ENCODE data around the gene EIF4EBP2. TPM values are rescaled to one million over a fixed set of nuclear protein-coding genes. Genes with fewer than 3 reads are reported as not detected.

The EIF4EBP2 gene
- polyA plus RNA-seq, 2 of the 4 experiments (the other 2 are of a cell fraction) = 13.0 to 15.4 TPM

DNA sequence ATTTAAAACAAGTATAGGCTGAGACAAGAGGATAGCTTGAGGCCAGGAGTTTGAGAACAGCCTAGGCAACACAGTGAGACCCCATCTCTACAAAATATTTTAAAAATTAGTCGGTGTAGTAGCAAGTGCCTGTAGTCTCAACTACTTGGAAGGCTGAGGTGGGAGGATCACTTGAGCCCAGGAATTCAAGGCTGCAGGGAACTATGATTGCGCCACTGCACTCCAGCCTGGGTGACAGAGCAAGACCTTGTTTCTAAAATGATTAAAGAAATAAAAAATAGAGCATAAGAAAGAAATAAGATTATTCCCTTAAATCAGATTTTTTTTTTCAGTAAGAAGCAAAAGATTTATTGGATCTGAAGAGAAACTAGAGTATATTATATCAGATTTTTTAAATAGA lies 33.2 kb upstream of the EIF4EBP2 start:
- no peak for ATAC-seq
- ChIA-PET CTCF (interaction anchor here (0.6 to 24.7 kb wide), 3 partner anchors 9 to 147 kb away, joined by 3 to 554 read pairs (median 3); partner anchors contain the start of gene PPA1), POLR2A (no interaction called here)
- 86% methylated on average over 2 of the region's 2 CpGs for WGBS (ENCODE audit: missing lambda C conversion rate)
- no peak for FAIRE-seq
- no peak for DNase-seq (ENCODE audit: low read depth in 1 of 2, low spot score in 1 of 2)
- Histone ChIP-seq H3K4me3 (no peak overlapping the region), H3K27ac (no peak overlapping the region), H3K9me3 (no peaks in the 10 kb centered on the region), H3K4me2 (no peak overlapping the region), H3K4me1 (peaks cover 10% of the 10 kb centered on the region; the same call in 2 of the 3 replicates)
- TF ChIP-seq, protein P1, sequence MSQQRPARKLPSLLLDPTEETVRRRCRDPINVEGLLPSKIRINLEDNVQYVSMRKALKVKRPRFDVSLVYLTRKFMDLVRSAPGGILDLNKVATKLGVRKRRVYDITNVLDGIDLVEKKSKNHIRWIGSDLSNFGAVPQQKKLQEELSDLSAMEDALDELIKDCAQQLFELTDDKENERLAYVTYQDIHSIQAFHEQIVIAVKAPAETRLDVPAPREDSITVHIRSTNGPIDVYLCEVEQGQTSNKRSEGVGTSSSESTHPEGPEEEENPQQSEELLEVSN (IDR thresholded peaks at IDR 0.05; ENCODE audit: borderline replicate concordance, low read depth) = no peak
- TF ChIP-seq RNF2 (IDR thresholded peaks at IDR 0.05; ENCODE audit: borderline replicate concordance, low read depth) (no peak), POLR2AphosphoS2 (conservative IDR thresholded peaks at IDR 0.05; ENCODE audit: low read length) (no peak), CBX2 (IDR thresholded peaks at IDR 0.05; ENCODE audit: borderline replicate concordance, low read depth) (no peak), HOXB5 (CRISPR knock-in tag; IDR thresholded peaks at IDR 0.05) (no peak), JUN (IDR thresholded peaks at IDR 0.05) (no peak), SREBF2 (IDR thresholded peaks at IDR 0.05) (no peak), HDAC2 (IDR thresholded peaks at IDR 0.05) (no peak), FOSL2 (IDR thresholded peaks at IDR 0.05) (no peak), FOSL2 (CRISPR knock-in tag; IDR thresholded peaks at IDR 0.05) (no peak), FOXS1 (CRISPR knock-in tag; IDR thresholded peaks at IDR 0.05) (no peak), HEYL (CRISPR knock-in tag; IDR thresholded peaks at IDR 0.05) (no peak), EHF (CRISPR knock-in tag; IDR thresholded peaks at IDR 0.05) (no peak)
- TF ChIP-seq, protein P2, sequence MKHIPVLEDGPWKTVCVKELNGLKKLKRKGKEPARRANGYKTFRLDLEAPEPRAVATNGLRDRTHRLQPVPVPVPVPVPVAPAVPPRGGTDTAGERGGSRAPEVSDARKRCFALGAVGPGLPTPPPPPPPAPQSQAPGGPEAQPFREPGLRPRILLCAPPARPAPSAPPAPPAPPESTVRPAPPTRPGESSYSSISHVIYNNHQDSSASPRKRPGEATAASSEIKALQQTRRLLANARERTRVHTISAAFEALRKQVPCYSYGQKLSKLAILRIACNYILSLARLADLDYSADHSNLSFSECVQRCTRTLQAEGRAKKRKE (CRISPR knock-in tag; IDR thresholded peaks at IDR 0.05; ENCODE audit: low read depth) = no peak
- TF ChIP-seq, protein P3, sequence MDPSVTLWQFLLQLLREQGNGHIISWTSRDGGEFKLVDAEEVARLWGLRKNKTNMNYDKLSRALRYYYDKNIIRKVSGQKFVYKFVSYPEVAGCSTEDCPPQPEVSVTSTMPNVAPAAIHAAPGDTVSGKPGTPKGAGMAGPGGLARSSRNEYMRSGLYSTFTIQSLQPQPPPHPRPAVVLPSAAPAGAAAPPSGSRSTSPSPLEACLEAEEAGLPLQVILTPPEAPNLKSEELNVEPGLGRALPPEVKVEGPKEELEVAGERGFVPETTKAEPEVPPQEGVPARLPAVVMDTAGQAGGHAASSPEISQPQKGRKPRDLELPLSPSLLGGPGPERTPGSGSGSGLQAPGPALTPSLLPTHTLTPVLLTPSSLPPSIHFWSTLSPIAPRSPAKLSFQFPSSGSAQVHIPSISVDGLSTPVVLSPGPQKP (IDR thresholded peaks at IDR 0.05; ENCODE audit: low read depth, low read length) = no peak
- TF ChIP-seq, protein P4, sequence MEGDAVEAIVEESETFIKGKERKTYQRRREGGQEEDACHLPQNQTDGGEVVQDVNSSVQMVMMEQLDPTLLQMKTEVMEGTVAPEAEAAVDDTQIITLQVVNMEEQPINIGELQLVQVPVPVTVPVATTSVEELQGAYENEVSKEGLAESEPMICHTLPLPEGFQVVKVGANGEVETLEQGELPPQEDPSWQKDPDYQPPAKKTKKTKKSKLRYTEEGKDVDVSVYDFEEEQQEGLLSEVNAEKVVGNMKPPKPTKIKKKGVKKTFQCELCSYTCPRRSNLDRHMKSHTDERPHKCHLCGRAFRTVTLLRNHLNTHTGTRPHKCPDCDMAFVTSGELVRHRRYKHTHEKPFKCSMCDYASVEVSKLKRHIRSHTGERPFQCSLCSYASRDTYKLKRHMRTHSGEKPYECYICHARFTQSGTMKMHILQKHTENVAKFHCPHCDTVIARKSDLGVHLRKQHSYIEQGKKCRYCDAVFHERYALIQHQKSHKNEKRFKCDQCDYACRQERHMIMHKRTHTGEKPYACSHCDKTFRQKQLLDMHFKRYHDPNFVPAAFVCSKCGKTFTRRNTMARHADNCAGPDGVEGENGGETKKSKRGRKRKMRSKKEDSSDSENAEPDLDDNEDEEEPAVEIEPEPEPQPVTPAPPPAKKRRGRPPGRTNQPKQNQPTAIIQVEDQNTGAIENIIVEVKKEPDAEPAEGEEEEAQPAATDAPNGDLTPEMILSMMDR (IDR thresholded peaks at IDR 0.05) = no peak
- TF ChIP-seq, protein P5, sequence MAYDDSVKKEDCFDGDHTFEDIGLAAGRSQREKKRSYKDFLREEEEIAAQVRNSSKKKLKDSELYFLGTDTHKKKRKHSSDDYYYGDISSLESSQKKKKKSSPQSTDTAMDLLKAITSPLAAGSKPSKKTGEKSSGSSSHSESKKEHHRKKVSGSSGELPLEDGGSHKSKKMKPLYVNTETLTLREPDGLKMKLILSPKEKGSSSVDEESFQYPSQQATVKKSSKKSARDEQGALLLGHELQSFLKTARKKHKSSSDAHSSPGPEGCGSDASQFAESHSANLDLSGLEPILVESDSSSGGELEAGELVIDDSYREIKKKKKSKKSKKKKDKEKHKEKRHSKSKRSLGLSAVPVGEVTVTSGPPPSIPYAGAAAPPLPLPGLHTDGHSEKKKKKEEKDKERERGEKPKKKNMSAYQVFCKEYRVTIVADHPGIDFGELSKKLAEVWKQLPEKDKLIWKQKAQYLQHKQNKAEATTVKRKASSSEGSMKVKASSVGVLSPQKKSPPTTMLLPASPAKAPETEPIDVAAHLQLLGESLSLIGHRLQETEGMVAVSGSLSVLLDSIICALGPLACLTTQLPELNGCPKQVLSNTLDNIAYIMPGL (CRISPR knock-in tag; IDR thresholded peaks at IDR 0.05; ENCODE audit: borderline replicate concordance) = no peak

DNA sequence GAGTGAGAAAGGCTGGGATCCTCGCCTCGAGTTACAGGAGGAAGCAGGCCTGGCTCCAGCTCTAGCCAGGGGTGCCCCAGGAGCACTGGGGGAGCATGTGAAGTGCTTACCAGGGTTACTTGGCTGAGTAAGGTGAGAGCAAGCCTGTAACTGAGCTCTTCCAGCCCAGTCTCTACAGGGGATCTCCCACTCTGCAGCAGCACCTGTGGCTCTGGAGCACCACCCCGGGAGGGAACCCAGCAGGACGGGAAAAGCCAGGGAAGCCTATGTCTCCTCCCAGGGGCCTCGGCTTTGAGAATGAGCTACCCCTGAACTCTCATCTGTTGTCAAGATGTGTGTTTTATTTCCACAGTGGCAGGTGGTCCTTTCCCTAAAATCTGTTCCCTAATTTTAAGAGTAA lies 32.1 kb upstream of the EIF4EBP2 start:
- H3K4me1 ChIP-seq = peaks cover 16% of the 10 kb centered on the region
- no peak overlapping the region; a peak in 1 of 6 replicates for H3K27ac ChIP-seq
- POLR2A ChIA-PET = no interaction called here
- H3K4me3 ChIP-seq = no peak overlapping the region
- DNase-seq (ENCODE audit: low read depth in 1 of 2, low spot score in 1 of 2) (no peak), FAIRE-seq (no peak), ATAC-seq (no peak)
- no peak overlapping the region for H3K4me2 ChIP-seq
- no peaks in the 10 kb centered on the region for H3K9me3 ChIP-seq
- no peak for TF ChIP-seq BHLHE40 (IDR thresholded peaks at IDR 0.05; ENCODE audit: low read depth, low read length)
- TF ChIP-seq RAD21 (conservative IDR thresholded peaks at IDR 0.05 in 1 of 2, IDR thresholded peaks at IDR 0.05 in 1 of 2) = no peak
- no peak for TF ChIP-seq GATA3 (IDR thresholded peaks at IDR 0.05; ENCODE audit: borderline replicate concordance)
- TF ChIP-seq FOSB (CRISPR knock-in tag; IDR thresholded peaks at IDR 0.05) = no peak
- no peak for TF ChIP-seq POLR2A (IDR thresholded peaks at IDR 0.05; ENCODE audit: low read length)
- TF ChIP-seq CHD4 (IDR thresholded peaks at IDR 0.05; ENCODE audit: borderline replicate concordance) = no peak
- TF ChIP-seq HOXB13 (CRISPR knock-in tag; IDR thresholded peaks at IDR 0.05; ENCODE audit: low read depth) = no peak
- TF ChIP-seq JUN (IDR thresholded peaks at IDR 0.05) = no peak
- WGBS (ENCODE audit: missing lambda C conversion rate) = 29% methylated on average over 5 of the region's 5 CpGs
- CTCF ChIA-PET = interaction anchor here (0.8 to 24.7 kb wide), 4 partner anchors 7 to 148 kb away, joined by 3 to 554 read pairs (median 74); partner anchors contain the start of gene PPA1
